ENCODE data around the gene SLC4A5.

SLC4A5 gene

GRCh38 chr2:74194799-74195198, 148.4 kb downstream of the SLC4A5 start:
- TF ChIP-seq TAF1 (IDR thresholded peaks at IDR 0.05; ENCODE audit: low read depth) = no peak
- no peak for TF ChIP-seq FOXM1 (IDR thresholded peaks at IDR 0.05; ENCODE audit: borderline replicate concordance, low read depth)

DNA sequence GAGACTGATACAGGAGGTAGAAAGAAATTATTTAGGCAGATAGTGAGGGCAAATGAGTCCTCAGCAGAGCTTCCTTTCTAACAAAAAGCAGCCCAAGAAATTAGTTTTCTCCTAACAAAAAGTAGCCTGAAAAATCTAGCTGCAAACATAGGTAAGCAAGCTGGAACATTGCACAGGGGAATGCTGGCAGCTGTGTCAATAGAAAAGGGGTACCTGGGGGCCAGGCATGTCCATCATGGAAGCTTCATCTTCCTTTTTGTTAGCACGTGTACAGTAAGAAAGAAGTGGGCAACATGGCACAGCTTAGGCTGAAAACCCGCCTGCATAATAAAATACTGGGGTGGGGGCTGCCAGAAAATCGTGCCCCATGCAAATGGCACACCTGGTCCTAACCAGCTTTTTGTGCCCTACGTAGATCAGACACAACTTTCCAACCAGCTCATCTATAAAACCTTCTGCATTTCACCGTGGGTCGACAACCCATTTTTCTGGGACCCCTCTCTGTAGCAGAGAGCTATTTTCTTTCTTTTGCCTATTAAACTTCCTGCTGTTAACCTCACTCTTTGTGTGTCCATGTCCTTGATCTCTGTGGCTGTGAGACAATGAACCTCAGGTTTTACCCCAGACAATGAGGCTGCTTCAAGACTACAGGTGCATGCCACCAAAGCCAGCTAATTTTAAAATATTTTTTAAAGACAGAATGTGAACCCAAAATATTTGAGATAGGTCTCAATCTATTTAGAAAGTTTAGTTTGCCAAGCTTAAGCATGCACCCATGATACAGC, 151.4 kb downstream of the SLC4A5 start:
- TF ChIP-seq EP300 (IDR thresholded peaks at IDR 0.05; ENCODE audit: borderline replicate concordance) (no peak), TEAD4 (IDR thresholded peaks at IDR 0.05) (no peak), YY1 (IDR thresholded peaks at IDR 0.05; ENCODE audit: low read depth) (no peak), TCF12 (IDR thresholded peaks at IDR 0.05; ENCODE audit: low read depth) (no peak)
- TF ChIP-seq, protein P1, sequence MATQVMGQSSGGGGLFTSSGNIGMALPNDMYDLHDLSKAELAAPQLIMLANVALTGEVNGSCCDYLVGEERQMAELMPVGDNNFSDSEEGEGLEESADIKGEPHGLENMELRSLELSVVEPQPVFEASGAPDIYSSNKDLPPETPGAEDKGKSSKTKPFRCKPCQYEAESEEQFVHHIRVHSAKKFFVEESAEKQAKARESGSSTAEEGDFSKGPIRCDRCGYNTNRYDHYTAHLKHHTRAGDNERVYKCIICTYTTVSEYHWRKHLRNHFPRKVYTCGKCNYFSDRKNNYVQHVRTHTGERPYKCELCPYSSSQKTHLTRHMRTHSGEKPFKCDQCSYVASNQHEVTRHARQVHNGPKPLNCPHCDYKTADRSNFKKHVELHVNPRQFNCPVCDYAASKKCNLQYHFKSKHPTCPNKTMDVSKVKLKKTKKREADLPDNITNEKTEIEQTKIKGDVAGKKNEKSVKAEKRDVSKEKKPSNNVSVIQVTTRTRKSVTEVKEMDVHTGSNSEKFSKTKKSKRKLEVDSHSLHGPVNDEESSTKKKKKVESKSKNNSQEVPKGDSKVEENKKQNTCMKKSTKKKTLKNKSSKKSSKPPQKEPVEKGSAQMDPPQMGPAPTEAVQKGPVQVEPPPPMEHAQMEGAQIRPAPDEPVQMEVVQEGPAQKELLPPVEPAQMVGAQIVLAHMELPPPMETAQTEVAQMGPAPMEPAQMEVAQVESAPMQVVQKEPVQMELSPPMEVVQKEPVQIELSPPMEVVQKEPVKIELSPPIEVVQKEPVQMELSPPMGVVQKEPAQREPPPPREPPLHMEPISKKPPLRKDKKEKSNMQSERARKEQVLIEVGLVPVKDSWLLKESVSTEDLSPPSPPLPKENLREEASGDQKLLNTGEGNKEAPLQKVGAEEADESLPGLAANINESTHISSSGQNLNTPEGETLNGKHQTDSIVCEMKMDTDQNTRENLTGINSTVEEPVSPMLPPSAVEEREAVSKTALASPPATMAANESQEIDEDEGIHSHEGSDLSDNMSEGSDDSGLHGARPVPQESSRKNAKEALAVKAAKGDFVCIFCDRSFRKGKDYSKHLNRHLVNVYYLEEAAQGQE (IDR thresholded peaks at IDR 0.05; ENCODE audit: low read depth) = no peak

DNA sequence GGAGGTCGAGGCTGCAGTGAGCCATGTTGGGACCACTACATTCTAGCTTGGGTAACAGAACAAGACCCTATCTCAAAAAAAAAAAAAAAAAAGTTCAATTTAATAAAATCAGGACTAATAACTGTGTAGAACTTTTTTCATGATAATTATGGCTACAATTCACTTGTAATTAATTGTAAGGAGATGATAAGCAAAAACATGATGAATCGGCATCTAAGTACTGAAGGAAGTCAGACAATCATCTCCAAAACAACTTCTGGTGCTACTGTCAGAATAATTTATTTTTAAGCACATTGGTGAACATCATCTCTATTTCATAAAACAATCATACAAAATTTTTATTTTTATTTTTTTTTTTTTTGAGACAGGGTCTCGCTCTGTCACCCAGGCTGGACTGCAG, 154.5 kb downstream of the SLC4A5 start:
- TF ChIP-seq TAF1 (IDR thresholded peaks at IDR 0.05; ENCODE audit: low read depth) (no peak), ZBTB7A (IDR thresholded peaks at IDR 0.05; ENCODE audit: low read depth) (no peak), CREB1 (IDR thresholded peaks at IDR 0.05; ENCODE audit: low read depth) (no peak), YY1 (IDR thresholded peaks at IDR 0.05; ENCODE audit: low read depth) (no peak)
- TF ChIP-seq, protein P1 (IDR thresholded peaks at IDR 0.05; ENCODE audit: low read depth) = no peak
- TF ChIP-seq, protein P2, sequence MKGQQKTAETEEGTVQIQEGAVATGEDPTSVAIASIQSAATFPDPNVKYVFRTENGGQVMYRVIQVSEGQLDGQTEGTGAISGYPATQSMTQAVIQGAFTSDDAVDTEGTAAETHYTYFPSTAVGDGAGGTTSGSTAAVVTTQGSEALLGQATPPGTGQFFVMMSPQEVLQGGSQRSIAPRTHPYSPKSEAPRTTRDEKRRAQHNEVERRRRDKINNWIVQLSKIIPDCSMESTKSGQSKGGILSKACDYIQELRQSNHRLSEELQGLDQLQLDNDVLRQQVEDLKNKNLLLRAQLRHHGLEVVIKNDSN (IDR thresholded peaks at IDR 0.05) = no peak

DNA sequence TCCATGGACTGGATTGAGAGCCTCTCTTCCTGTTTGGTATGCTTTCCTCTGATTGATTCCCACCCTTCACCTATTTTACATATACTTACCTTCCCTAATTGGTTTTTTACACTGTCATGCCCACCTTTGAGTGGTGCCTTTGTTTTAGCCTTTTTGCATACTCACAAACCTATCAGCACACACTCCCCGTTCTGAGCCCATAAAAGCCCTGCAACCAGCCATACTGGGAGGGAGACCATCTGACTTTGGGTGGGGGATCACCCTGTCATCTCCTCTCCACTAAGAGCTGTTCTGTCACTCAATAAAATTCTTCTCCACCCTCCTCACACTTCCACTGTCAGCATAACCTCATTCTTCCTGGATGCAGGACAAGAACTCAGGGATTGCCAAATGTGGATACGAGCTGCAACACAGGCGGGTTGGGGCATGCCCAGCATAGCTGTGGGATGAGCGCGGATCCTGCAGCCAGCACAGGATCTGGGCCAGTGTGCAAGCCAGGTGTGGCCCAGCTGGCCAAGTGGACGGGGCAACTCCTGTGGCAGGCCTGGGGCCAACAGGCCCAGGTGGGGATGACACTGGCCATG, 155.1 kb downstream of the SLC4A5 start:
- TF ChIP-seq ZBTB7A (IDR thresholded peaks at IDR 0.05; ENCODE audit: low read depth) (no peak), RAD21 (IDR thresholded peaks at IDR 0.05; ENCODE audit: low read depth) (no peak), EGR1 (IDR thresholded peaks at IDR 0.05) (no peak), EP300 (IDR thresholded peaks at IDR 0.05; ENCODE audit: borderline replicate concordance) (no peak), CEBPB (IDR thresholded peaks at IDR 0.05) (no peak), NFIC (IDR thresholded peaks at IDR 0.05) (no peak), TAF1 (IDR thresholded peaks at IDR 0.05; ENCODE audit: low read depth) (no peak)
- TF ChIP-seq, protein P2 (IDR thresholded peaks at IDR 0.05) = no peak
- TF ChIP-seq, protein P1 (IDR thresholded peaks at IDR 0.05; ENCODE audit: low read depth) = no peak

DNA sequence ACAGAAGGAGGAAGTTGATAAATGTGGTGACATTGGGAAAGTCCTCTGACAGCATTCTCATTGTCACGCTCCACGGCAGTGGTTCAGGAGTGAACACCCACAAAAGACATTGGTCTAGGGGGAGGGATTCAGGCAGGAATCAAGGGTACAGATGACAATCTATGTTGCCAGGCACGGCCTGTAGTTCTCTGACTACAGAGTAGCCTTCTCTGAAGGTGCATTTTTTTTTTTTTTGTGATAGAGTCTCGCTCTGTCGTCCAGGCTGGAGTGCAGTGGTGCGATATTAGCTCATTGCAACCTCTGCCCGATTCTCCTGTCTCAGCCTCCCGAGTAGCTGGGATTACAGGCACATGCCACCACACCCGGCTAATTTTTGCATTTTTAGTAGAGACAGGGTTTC, 157.2 kb downstream of the SLC4A5 start:
- TF ChIP-seq CEBPB (IDR thresholded peaks at IDR 0.05) = no peak

- TF ChIP-seq MAX (IDR thresholded peaks at IDR 0.05) = no peak
- TF ChIP-seq, protein P2 (IDR thresholded peaks at IDR 0.05) = no peak
- no peak for TF ChIP-seq RAD21 (IDR thresholded peaks at IDR 0.05; ENCODE audit: low read depth)
- TF ChIP-seq CREB1 (IDR thresholded peaks at IDR 0.05; ENCODE audit: low read depth) = no peak
- no peak for TF ChIP-seq TAF1 (IDR thresholded peaks at IDR 0.05; ENCODE audit: low read depth)
- TF ChIP-seq YY1 (IDR thresholded peaks at IDR 0.05; ENCODE audit: low read depth) = no peak
- TF ChIP-seq ZBTB7A (IDR thresholded peaks at IDR 0.05; ENCODE audit: low read depth) = no peak
- TF ChIP-seq TCF12 (IDR thresholded peaks at IDR 0.05; ENCODE audit: low read depth) = no peak
- TF ChIP-seq TEAD4 (IDR thresholded peaks at IDR 0.05) = no peak
- no peak for TF ChIP-seq FOXM1 (IDR thresholded peaks at IDR 0.05; ENCODE audit: borderline replicate concordance, low read depth)
- no peak for TF ChIP-seq EGR1 (IDR thresholded peaks at IDR 0.05)
- TF ChIP-seq EP300 (IDR thresholded peaks at IDR 0.05; ENCODE audit: borderline replicate concordance) = no peak
- TF ChIP-seq, protein P1 (IDR thresholded peaks at IDR 0.05; ENCODE audit: low read depth) = no peak
- no peak for TF ChIP-seq CEBPB (IDR thresholded peaks at IDR 0.05)
- no peak for TF ChIP-seq NFIC (IDR thresholded peaks at IDR 0.05)
These were observed 159.3 kb downstream of the SLC4A5 start for GRCh38 chr2:74183878-74184277.
